CD8-positive, alpha-beta memory T cell (primary cell): Measurements from ENCODE around the gene PLA2G12B. TPM values are rescaled to one million over a fixed set of nuclear protein-coding genes. Genes with fewer than 3 reads are reported as not detected.

Experiments used
- CTCF ChIA-PET: fragments of 350-600 bp; sonication (Branson Sonifier 250); formaldehyde crosslinking; loops from one replicate; lab custom pipeline; 2021; ENCODE audit warnings: antibody characterized with exemption; lab: Charles Lee
- POLR2A ChIA-PET: fragments of 350-600 bp; sonication (Branson Sonifier 250); formaldehyde crosslinking; loops from one replicate; lab custom pipeline; 2021; ENCODE audit warnings: antibody characterized with exemption; lab: Charles Lee
- DNase-seq, 5 donors: peaks; one replicate each; pipeline versions ENCODE4 v3.0.0 to v3.0.0-alpha.2; 2020 to 2022; ENCODE audit warnings: mixed read lengths in 1 of 5
- H3K27ac ChIP-seq: one replicate; pipeline ENCODE4 v1.7.0; 2013; ENCODE audit warnings: low read depth, mild to moderate bottlenecking, low read length, moderate library complexity
- H3K27me3 ChIP-seq: 2 replicates; pipeline ENCODE4 v1.7.0; 2013; ENCODE audit warnings: low read length, mild to moderate bottlenecking; ENCODE audit not compliant: insufficient read depth, poor library complexity, severe bottlenecking
- H3K36me3 ChIP-seq: 2 replicates; pipeline ENCODE4 v1.7.0; 2013; ENCODE audit warnings: mild to moderate bottlenecking, low read length, moderate library complexity; ENCODE audit not compliant: insufficient read depth
- H3K4me1 ChIP-seq: 2 replicates; pipeline ENCODE4 v1.7.0; 2013; ENCODE audit warnings: mild to moderate bottlenecking, low read length, moderate library complexity; ENCODE audit not compliant: insufficient read depth
- H3K4me3 ChIP-seq: 2 replicates; pipeline ENCODE4 v1.7.0; 2013; ENCODE audit warnings: mild to moderate bottlenecking, low read length
- H3K9me3 ChIP-seq: 2 replicates; pipeline ENCODE4 v1.7.0; 2013; ENCODE audit warnings: mild to moderate bottlenecking, low read length
- H3K27ac Mint-ChIP-seq, 8 donors: one replicate each; pipeline ENCODE4 v1.8.0; 2020 to 2021; ENCODE audit warnings: mixed read lengths in 8 of 8, mild to moderate bottlenecking in 6 of 8, inconsistent platforms in 3 of 8, moderate library complexity in 3 of 8
- H3K27me3 Mint-ChIP-seq, 2 donors: one replicate each; pipeline ENCODE4 v1.8.0; 2020 to 2021; ENCODE audit warnings: mixed read lengths in 2 of 2, mild to moderate bottlenecking in 1 of 2, moderate library complexity in 1 of 2
- H3K36me3 Mint-ChIP-seq, 3 donors: one replicate each; pipeline ENCODE4 v1.8.0; 2020 to 2021; ENCODE audit warnings: mixed read lengths in 3 of 3, inconsistent platforms in 1 of 3, mild to moderate bottlenecking in 1 of 3
- H3K4me1 Mint-ChIP-seq, 3 donors: one replicate each; pipeline ENCODE4 v1.8.0; 2020 to 2021; ENCODE audit warnings: mixed read lengths in 3 of 3, inconsistent platforms in 1 of 3, mild to moderate bottlenecking in 1 of 3
- H3K4me3 Mint-ChIP-seq, 7 donors: one replicate each; pipeline ENCODE4 v1.8.0; 2020 to 2021; ENCODE audit warnings: mixed read lengths in 7 of 7, mild to moderate bottlenecking in 6 of 7, moderate library complexity in 4 of 7, inconsistent platforms in 2 of 7
- H3K9me3 Mint-ChIP-seq, 5 donors: one replicate each; pipeline ENCODE4 v1.8.0; 2020 to 2022; ENCODE audit warnings: mixed read lengths in 5 of 5, mild to moderate bottlenecking in 3 of 5, moderate library complexity in 2 of 5, inconsistent platforms in 1 of 5
- polyA plus RNA-seq: library from polyadenylated mRNA; unstranded; fragments of 300-500 nt; fragmentation: Illumina TruSeq; gene quantifications from one replicate; pipeline ENCODE4 v1.2.3, GENCODE V29; 2021
- total RNA-seq, 2 experiments: library from RNA; stranded (reverse); gene quantifications; one replicate each; pipeline ENCODE4 v1.2.3, GENCODE V29; 2021

PLA2G12B gene
- total and polyA plus RNA-seq, 3 experiments from 2014 or later = not detected

DNA sequence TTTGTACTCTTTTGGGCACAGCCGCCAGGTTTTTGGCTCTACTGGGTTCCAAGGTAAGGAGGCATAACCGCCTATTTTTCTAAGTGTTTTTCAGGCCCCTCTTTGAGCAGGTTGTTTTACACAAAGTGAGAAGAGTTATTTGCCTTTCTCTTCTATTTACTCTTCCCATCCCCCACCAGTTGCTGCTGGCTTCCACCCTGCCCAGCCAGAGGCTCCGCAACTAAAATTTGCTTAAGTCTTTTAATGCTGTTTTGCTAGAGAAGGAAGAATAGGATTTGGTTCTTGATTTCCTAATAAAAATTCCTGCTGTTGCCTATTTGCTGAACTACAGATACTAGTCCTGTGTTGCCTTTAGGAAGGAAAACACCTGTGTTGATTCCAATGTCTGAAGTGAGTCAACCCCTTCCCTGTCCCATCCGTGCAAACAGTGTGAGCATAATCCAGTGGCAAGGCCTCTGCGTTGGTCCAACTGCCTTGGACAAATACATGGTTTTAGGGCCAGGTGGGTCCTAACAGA, 1.9 kb downstream of the PLA2G12B start:
- Mint-ChIP-seq H3K9me3 (no peaks in the 10 kb centered on the region), H3K4me3 (no peak overlapping the region), H3K36me3 (no peaks in the 10 kb centered on the region), H3K4me1 (no peaks in the 10 kb centered on the region), H3K27ac (no peak overlapping the region), H3K27me3 (peaks cover 8 to 37% of the 10 kb centered on the region in 2 donors)
- H3K27ac ChIP-seq = no peak overlapping the region
- H3K27me3 ChIP-seq = no peaks in the 10 kb centered on the region
- POLR2A ChIA-PET = no interaction called here
- CTCF ChIA-PET = no interaction called here
- no peaks in the 10 kb centered on the region for H3K9me3 ChIP-seq
- no peaks in the 10 kb centered on the region for H3K36me3 ChIP-seq
- no peak for DNase-seq
- no peak overlapping the region for H3K4me3 ChIP-seq
- no peaks in the 10 kb centered on the region for H3K4me1 ChIP-seq

DNA sequence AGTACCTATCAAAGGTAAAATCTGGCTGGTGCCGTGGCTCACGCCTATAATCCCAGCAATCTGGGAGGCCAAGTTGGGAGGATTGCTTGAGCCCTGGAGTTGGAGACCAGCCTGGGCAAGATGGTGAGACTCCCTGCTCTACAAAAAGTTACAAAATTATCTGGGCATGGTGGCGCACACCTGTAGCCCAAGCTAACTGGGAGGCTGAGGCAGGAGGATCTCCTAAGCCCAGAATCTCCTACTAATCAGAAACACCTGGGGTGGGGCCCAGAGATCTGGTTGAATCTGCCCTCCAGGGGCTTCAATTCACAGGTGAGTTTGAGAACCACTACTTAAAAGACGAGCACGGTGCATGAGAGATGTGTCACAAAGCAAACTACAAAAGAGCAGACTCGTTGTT, 2.4 kb downstream of the PLA2G12B start:
- Histone ChIP-seq H3K4me3 (no peak overlapping the region), H3K9me3 (no peaks in the 10 kb centered on the region), H3K4me1 (no peaks in the 10 kb centered on the region), H3K27ac (no peak overlapping the region), H3K36me3 (no peaks in the 10 kb centered on the region), H3K27me3 (no peaks in the 10 kb centered on the region)
- H3K4me3 Mint-ChIP-seq = no peak overlapping the region
- H3K27ac Mint-ChIP-seq = no peak overlapping the region
- no peaks in the 10 kb centered on the region for H3K4me1 Mint-ChIP-seq
- ChIA-PET POLR2A (no interaction called here), CTCF (no interaction called here)
- H3K27me3 Mint-ChIP-seq = peaks cover 8 to 42% of the 10 kb centered on the region in 2 donors
- DNase-seq = no peak
- no peaks in the 10 kb centered on the region for H3K9me3 Mint-ChIP-seq
- no peaks in the 10 kb centered on the region for H3K36me3 Mint-ChIP-seq

DNA sequence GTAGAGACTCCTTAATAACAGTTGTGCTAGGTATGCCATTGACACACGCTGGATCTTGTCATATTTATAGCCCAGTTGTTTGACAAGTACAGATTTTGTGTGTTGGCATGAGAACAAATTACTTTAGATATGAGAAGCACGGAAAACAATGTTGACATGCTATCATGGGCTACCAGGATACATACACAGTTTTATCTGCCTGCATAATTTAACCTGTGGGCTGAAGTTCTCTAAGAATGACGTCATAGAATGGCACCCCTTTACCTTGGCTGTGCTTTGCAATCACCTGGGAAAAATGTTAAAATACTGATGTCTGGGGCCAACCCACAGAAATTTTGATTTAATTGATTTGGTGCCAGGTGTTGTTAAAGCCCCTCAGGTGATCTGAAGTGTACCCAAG, 2.8 kb downstream of the PLA2G12B start:
- H3K4me3 ChIP-seq = no peak overlapping the region
- no peak for DNase-seq
- no peak overlapping the region for H3K4me3 Mint-ChIP-seq
- no peaks in the 10 kb centered on the region for H3K4me1 ChIP-seq
- no peaks in the 10 kb centered on the region for H3K4me1 Mint-ChIP-seq
- no peaks in the 10 kb centered on the region for H3K27me3 ChIP-seq
- POLR2A ChIA-PET = no interaction called here
- CTCF ChIA-PET = no interaction called here
- no peaks in the 10 kb centered on the region for H3K36me3 Mint-ChIP-seq
- H3K9me3 Mint-ChIP-seq = no peaks in the 10 kb centered on the region
- no peak overlapping the region for H3K27ac ChIP-seq
- H3K9me3 ChIP-seq = no peaks in the 10 kb centered on the region
- H3K27ac Mint-ChIP-seq = no peak overlapping the region
- H3K36me3 ChIP-seq = no peaks in the 10 kb centered on the region
- peaks cover 8 to 43% of the 10 kb centered on the region in 2 donors for H3K27me3 Mint-ChIP-seq

DNA sequence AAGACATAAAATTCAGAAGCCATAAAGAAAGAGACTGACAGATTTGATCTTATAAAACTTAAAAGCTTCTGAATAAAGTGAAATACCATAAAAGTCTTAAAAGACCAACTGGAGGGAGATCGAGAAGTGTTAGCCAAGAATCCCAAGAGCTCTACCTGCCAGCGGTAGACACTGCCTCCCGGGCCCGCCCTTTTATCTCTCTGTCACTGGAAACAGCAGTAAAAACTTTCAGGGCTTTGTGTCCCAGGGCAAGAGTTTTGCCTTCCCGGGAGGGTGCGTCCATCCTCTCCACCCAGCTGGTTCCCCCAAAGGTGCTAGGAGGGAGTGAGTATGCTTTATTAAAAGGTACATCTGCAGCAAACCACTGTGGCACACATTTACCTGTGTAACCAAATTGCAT, 5.8 kb downstream of the PLA2G12B start:
- Mint-ChIP-seq H3K27ac (no peak overlapping the region), H3K4me3 (no peak overlapping the region), H3K9me3 (no peaks in the 10 kb centered on the region), H3K36me3 (no peaks in the 10 kb centered on the region), H3K4me1 (no peaks in the 10 kb centered on the region), H3K27me3 (peaks cover 20 to 46% of the 10 kb centered on the region in 2 donors)
- H3K4me1 ChIP-seq = no peaks in the 10 kb centered on the region
- H3K4me3 ChIP-seq = no peak overlapping the region
- no peaks in the 10 kb centered on the region for H3K27me3 ChIP-seq
- CTCF ChIA-PET = no interaction called here
- POLR2A ChIA-PET = no interaction called here
- DNase-seq = no peak
- H3K27ac ChIP-seq = no peak overlapping the region
- no peaks in the 10 kb centered on the region for H3K36me3 ChIP-seq
- H3K9me3 ChIP-seq = no peaks in the 10 kb centered on the region

DNA sequence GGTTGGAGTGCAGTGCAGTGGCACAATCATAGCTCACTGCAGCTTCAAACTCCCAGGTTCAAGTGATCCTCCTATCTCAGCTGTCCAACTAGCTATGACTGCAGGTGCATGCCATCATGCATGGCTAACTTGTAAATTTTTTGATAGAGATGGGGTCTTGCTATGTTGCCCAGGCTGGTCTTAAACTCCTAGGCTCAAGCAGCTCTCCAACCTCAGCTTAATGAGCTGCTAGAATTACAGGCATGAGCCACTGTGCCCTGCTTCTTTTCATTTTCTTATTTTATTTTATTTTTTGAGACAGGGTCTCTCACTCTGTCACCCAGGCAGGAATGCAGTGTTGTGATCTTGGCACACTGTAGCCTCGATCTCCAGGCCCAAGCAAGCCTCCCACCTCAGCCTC, 7.6 kb downstream of the PLA2G12B start:
- ChIA-PET CTCF (interaction anchor here (1.0 kb wide), 1 partner anchor 9 kb away, joined by 3 read pairs; no protein-coding TSS in a partner anchor), POLR2A (no interaction called here)
- Mint-ChIP-seq H3K4me3 (no peak overlapping the region), H3K27ac (no peak overlapping the region), H3K4me1 (peaks cover 5 to 6% (median 6%) of the 10 kb centered on the region in 3 donors), H3K9me3 (no peaks in the 10 kb centered on the region), H3K36me3 (no peaks in the 10 kb centered on the region), H3K27me3 (peaks cover 24 to 40% of the 10 kb centered on the region in 2 donors)
- no peaks in the 10 kb centered on the region for H3K4me1 ChIP-seq
- H3K36me3 ChIP-seq = no peaks in the 10 kb centered on the region
- DNase-seq = no peak
- H3K27ac ChIP-seq = no peak overlapping the region
- H3K27me3 ChIP-seq = no peaks in the 10 kb centered on the region
- H3K9me3 ChIP-seq = no peaks in the 10 kb centered on the region
- no peak overlapping the region for H3K4me3 ChIP-seq

DNA sequence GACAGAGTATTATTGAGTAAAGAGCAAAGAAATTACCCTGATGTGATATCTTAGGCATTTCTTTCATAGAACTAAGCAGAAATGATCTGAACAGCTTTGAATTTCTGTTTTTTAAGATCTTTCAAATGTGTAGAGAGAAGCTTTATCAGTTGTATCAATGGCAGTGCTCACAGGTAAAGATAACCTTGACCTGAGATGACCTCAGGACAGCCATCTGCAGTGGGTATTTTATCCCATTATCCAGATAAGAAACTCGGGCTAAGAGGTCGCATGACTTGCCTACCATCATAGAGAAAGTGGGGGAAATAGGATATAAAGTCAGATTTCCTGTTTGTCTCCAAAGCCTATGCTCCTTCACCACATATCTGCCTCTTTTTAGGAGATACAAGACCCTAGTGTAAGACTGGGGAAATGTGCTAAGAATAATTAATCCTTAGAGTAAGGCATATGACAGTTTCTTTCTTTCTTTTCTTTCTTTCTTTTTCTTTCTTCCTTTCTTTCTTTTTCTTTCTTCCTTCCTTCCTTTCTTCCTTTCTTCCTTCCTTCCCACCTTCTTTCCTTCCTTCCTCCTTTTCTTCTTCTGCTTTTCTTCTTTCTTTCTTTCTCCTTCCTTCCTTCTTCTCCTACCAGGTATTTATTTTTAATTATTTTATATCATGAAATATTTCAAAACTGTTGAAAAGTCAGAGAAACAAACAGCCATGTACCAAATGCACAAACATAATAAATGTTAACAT, 10.9 kb downstream of the PLA2G12B start:
- peak overlapping the region in 1 of 8 donors; percentile 57 for H3K27ac Mint-ChIP-seq
- no peaks in the 10 kb centered on the region for H3K27me3 ChIP-seq
- no peak for DNase-seq

DNA sequence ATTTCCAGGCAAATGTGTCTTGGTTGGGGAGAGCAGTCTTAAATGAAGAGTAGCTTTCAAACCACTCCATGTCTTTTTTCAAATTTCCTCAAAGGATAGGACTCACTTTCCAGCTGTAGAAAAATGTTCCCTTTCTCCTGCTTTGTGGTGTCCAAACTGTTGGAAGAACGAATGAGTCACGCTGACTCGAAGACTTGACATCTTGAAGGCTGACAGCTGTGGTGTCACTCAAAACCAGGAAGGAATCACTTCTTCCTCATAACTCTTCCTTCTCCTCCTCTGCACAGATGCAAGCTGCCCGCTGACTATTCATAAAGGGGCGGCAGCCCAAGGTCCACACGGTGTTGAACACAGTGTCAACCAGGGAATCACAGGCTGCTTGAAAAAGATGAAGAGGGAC, 19.2 kb downstream of the PLA2G12B start:
- no peaks in the 10 kb centered on the region for H3K9me3 ChIP-seq
- peaks cover under 1 to 15% of the 10 kb centered on the region in 2 donors for H3K27me3 Mint-ChIP-seq
- no peaks in the 10 kb centered on the region for H3K36me3 ChIP-seq
- H3K9me3 Mint-ChIP-seq = no peaks in the 10 kb centered on the region
- ChIA-PET CTCF (no interaction called here), POLR2A (no interaction called here)
- H3K36me3 Mint-ChIP-seq = no peaks in the 10 kb centered on the region
- H3K27ac Mint-ChIP-seq = no peak overlapping the region
- no peak overlapping the region for H3K4me3 ChIP-seq
- H3K27me3 ChIP-seq = no peaks in the 10 kb centered on the region
- no peaks in the 10 kb centered on the region for H3K4me1 ChIP-seq
- no peak for DNase-seq
- no peaks in the 10 kb centered on the region for H3K4me1 Mint-ChIP-seq
- no peak overlapping the region for H3K27ac ChIP-seq
- no peak overlapping the region for H3K4me3 Mint-ChIP-seq

More for the DNA sequence above, 10.9 kb downstream of the PLA2G12B start:
- H3K27me3 Mint-ChIP-seq = peaks cover 18 to 25% of the 10 kb centered on the region in 2 donors
- Histone ChIP-seq H3K36me3 (no peaks in the 10 kb centered on the region), H3K27ac (no peak overlapping the region), H3K9me3 (no peaks in the 10 kb centered on the region), H3K4me1 (no peaks in the 10 kb centered on the region), H3K4me3 (no peak overlapping the region)
- H3K36me3 Mint-ChIP-seq = no peaks in the 10 kb centered on the region
- no peaks in the 10 kb centered on the region for H3K9me3 Mint-ChIP-seq
- H3K4me1 Mint-ChIP-seq = peaks cover 14 to 17% (median 17%) of the 10 kb centered on the region in 3 donors
- no peak overlapping the region for H3K4me3 Mint-ChIP-seq
- CTCF ChIA-PET = no interaction called here
- POLR2A ChIA-PET = no interaction called here

DNA sequence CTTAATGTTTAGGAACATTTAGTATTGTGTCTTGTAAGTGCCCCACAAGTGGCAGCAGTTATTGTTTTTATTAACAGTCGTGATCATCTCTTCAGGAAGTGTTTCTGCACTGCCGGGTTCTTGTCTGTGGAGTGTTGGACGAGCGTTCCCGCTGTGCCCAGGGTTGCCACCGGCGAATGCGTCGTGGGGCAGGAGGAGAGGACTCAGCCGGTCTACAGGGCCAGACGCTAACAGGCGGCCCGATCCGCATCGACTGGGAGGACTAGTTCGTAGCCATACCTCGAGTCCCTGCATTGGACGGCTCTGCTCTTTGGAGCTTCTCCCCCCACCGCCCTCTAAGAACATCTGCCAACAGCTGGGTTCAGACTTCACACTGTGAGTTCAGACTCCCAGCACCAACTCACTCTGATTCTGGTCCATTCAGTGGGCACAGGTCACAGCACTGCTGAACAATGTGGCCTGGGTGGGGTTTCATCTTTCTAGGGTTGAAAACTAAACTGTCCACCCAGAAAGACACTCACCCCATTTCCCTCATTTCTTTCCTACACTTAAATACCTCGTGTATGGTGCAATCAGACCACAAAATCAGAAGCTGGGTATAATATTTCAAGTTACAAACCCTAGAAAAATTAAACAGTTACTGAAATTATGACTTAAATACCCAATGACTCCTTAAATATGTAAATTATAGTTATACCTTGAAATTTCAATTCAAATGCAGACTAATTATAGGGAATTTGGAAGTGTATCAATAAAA, 22.2 kb downstream of the PLA2G12B start:
- H3K4me1 Mint-ChIP-seq = no peaks in the 10 kb centered on the region
- H3K27me3 Mint-ChIP-seq = peaks cover 3 to 15% of the 10 kb centered on the region in 2 donors
- Histone ChIP-seq H3K36me3 (no peaks in the 10 kb centered on the region), H3K9me3 (no peaks in the 10 kb centered on the region), H3K4me3 (no peak overlapping the region), H3K4me1 (no peaks in the 10 kb centered on the region), H3K27ac (no peak overlapping the region), H3K27me3 (no peaks in the 10 kb centered on the region)
- no peak overlapping the region for H3K27ac Mint-ChIP-seq
- ChIA-PET CTCF (no interaction called here), POLR2A (no interaction called here)
- H3K36me3 Mint-ChIP-seq = no peaks in the 10 kb centered on the region
- DNase-seq = no peak
- H3K4me3 Mint-ChIP-seq = no peak overlapping the region
- H3K9me3 Mint-ChIP-seq = no peaks in the 10 kb centered on the region
